Suprapubic skin (tissue), 4 donors: ENCODE data around the gene CCL5. TPM values are rescaled to one million over a fixed set of nuclear protein-coding genes. Genes with fewer than 3 reads are reported as not detected.

Experiments
- DNase-seq, 2 donors: peaks; one replicate each; pipeline ENCODE4 v3.0.0-alpha.2; 2019; ENCODE audit warnings: low spot score in 2 of 2
- H3K27ac ChIP-seq: fragments of 200-600 bp; sonication (generic); one replicate; pipeline ENCODE4 v1.5.1; 2019
- H3K27me3 ChIP-seq: fragments of 200-600 bp; sonication (generic); one replicate; pipeline ENCODE4 v1.5.1; 2019
- H3K36me3 ChIP-seq: fragments of 200-600 bp; sonication (generic); one replicate; pipeline ENCODE4 v1.5.1; 2019
- H3K4me1 ChIP-seq: fragments of 200-600 bp; sonication (generic); one replicate; pipeline ENCODE4 v1.5.1; 2019
- H3K4me3 ChIP-seq: fragments of 200-600 bp; sonication (generic); one replicate; pipeline ENCODE4 v1.5.1; 2019; ENCODE audit warnings: mild to moderate bottlenecking
- H3K9me3 ChIP-seq: fragments of 200-600 bp; sonication (generic); one replicate; pipeline ENCODE4 v1.5.1; 2019
- EP300 ChIP-seq: sonication (generic); formaldehyde crosslinking; IDR thresholded peaks from one replicate; pipeline ENCODE4 v1.6.1; 2017; ENCODE audit warnings: antibody characterized with exemption
- POLR2A ChIP-seq, 2 donors: fragments of 450-650 bp; IDR thresholded peaks; one replicate each; pipeline ENCODE4 v1.6.1; 2017; ENCODE audit warnings: antibody characterized with exemption in 2 of 2, mild to moderate bottlenecking in 2 of 2, moderate library complexity in 2 of 2
- POLR2AphosphoS5 ChIP-seq, 3 donors: sonication (generic); formaldehyde crosslinking; IDR thresholded peaks; one replicate each; pipeline ENCODE4 v1.6.1; 2017; ENCODE audit warnings: antibody characterized with exemption in 3 of 3
- WGBS: methylation state at CpG from one replicate; pipeline ENCODE4 v1.1.5; 2018; 5-methylcytosine and 5-hydroxymethylcytosine counted together
- total RNA-seq, 4 donors: library from RNA; depleted of rRNA; stranded (reverse); fragments of >200 nt; gene quantifications; one replicate each; pipeline ENCODE4 v1.1.0, GENCODE V29; 2016
- TF ChIP-seq, protein P1 (sequence below), 2 donors: fragments of 200-600 bp in 1 of 2; fragments of 450-650 bp in 1 of 2; sonication (generic) in 1 of 2; IDR thresholded peaks; one replicate each; pipeline ENCODE4 v1.5.1; 2016 to 2019; ENCODE audit warnings: antibody characterized with exemption in 2 of 2, mild to moderate bottlenecking in 1 of 2, moderate library complexity in 1 of 2

Gene CCL5
- total RNA-seq = 1 to 10 TPM in 2 of 4 donors, under 1 TPM in 1, not detected in 1; 0.79 to 2.3 (median 1.4) TPM

- H3K27ac ChIP-seq = no peak within 1 kb of the TSS
- H3K4me1 ChIP-seq = no peaks in the 10 kb centered on the region
- H3K36me3 ChIP-seq = no peaks in the 10 kb centered on the region
- H3K9me3 ChIP-seq = no peaks in the 10 kb centered on the region
- TF ChIP-seq POLR2A (IDR thresholded peaks at IDR 0.05) = peak in 1 of 2 donors; percentile 17
- TF ChIP-seq, protein P1, sequence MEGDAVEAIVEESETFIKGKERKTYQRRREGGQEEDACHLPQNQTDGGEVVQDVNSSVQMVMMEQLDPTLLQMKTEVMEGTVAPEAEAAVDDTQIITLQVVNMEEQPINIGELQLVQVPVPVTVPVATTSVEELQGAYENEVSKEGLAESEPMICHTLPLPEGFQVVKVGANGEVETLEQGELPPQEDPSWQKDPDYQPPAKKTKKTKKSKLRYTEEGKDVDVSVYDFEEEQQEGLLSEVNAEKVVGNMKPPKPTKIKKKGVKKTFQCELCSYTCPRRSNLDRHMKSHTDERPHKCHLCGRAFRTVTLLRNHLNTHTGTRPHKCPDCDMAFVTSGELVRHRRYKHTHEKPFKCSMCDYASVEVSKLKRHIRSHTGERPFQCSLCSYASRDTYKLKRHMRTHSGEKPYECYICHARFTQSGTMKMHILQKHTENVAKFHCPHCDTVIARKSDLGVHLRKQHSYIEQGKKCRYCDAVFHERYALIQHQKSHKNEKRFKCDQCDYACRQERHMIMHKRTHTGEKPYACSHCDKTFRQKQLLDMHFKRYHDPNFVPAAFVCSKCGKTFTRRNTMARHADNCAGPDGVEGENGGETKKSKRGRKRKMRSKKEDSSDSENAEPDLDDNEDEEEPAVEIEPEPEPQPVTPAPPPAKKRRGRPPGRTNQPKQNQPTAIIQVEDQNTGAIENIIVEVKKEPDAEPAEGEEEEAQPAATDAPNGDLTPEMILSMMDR (IDR thresholded peaks at IDR 0.05) = no peak
- H3K27me3 ChIP-seq = no peaks in the 10 kb centered on the region
- no peak within 1 kb of the TSS for H3K4me3 ChIP-seq
- DNase-seq = no peak
- WGBS = 64% methylated on average over 11 of the region's 11 CpGs
These were observed at the start of gene CCL5 for GRCh38 chr17:35879773-35880654. CCL5 (minus strand) TSS chr17:35880360.

DNA sequence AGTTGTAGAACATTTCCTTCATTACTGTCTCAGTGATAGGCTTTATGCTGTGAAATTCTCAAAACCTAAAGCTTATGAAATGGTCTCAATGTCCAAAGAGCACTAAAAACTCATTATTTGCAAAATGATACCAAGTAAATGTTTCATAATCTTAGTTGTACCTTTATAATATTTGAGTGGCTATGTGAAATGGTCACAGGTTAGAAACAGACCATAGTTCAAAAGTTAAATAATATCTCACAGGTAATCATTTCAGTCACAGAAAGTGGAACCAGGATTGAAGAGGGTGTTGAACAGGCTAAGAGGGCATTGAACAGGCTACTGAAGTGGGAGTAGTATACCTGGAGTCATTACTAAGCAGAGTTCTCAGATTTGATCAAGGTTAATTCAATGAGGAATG is 47.6 kb upstream of the CCL5 start:
- Histone ChIP-seq H3K4me3 (no peak overlapping the region), H3K4me1 (peaks cover 8% of the 10 kb centered on the region), H3K27ac (no peak overlapping the region), H3K9me3 (no peaks in the 10 kb centered on the region), H3K36me3 (no peaks in the 10 kb centered on the region), H3K27me3 (peaks cover 9% of the 10 kb centered on the region)
- DNase-seq = no peak
- TF ChIP-seq, protein P1 (IDR thresholded peaks at IDR 0.05) = no peak
- TF ChIP-seq POLR2A (IDR thresholded peaks at IDR 0.05) (no peak), POLR2AphosphoS5 (IDR thresholded peaks at IDR 0.05) (no peak), EP300 (no peak)

DNA sequence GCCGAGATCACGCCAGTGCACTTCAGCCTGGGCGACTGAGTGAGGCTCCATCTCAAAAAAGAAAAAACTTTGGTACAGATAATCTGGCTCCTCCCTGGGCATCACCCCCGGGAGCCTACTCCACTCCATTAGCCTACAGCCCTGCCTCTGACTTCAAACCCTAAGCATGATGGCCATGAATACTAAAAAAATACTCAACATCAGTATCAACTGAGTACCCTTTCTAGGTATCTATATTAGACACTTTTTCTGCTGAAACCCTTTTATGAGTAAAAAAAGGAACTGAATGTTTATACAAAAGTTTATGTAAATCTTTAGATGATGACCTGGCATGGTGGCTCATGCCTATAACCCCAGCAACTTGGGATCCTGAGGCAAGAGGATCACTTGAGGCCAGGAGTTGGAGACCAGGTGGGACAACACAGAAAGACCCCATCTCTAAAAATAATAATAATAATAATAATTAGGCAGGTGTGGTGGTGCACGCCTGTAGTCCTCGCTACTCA is 43.5 kb upstream of the CCL5 start:
- H3K36me3 ChIP-seq = no peaks in the 10 kb centered on the region
- no peak overlapping the region for H3K27ac ChIP-seq
- no peaks in the 10 kb centered on the region for H3K4me1 ChIP-seq
- TF ChIP-seq EP300 (no peak), POLR2A (IDR thresholded peaks at IDR 0.05) (no peak), POLR2AphosphoS5 (IDR thresholded peaks at IDR 0.05) (no peak)
- TF ChIP-seq, protein P1 (IDR thresholded peaks at IDR 0.05) = no peak
- no peak overlapping the region for H3K4me3 ChIP-seq
- H3K27me3 ChIP-seq = no peaks in the 10 kb centered on the region
- whole genome bisulfite sequencing = 92% methylated on average over 6 of the region's 6 CpGs
- DNase-seq = peak in 1 of 2 donors; percentile 20
- H3K9me3 ChIP-seq = no peaks in the 10 kb centered on the region

- Histone ChIP-seq H3K27ac (no peak overlapping the region), H3K4me1 (no peaks in the 10 kb centered on the region), H3K27me3 (no peaks in the 10 kb centered on the region), H3K4me3 (no peak overlapping the region), H3K36me3 (no peaks in the 10 kb centered on the region), H3K9me3 (no peaks in the 10 kb centered on the region)
- no peak for TF ChIP-seq POLR2A (IDR thresholded peaks at IDR 0.05)
- WGBS = 92% methylated on average over 1 of the region's 1 CpG
- peak in 1 of 2 donors; percentile 12 for DNase-seq
These were observed 40.1 kb upstream of the CCL5 start for GRCh38 chr17:35920229-35920628.

DNA sequence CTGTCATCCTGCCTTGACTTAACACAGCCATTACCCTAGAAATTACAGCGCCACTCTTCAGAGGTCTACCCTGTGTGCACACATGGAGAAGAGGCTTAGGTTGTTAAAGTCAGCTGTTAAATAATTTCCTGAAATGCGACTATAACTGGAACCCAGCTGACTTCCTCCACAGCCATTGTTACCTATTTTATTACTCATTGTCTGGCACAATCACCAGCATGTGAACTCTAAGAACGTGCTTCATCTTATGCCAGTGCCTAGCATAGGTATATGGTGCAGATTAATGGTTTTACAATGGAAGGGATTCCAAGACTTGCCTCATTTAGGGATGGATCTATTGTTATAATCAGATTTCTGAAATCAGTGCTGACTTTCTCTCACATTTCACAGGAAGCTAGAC is 38.5 kb upstream of the CCL5 start:
- TF ChIP-seq EP300 (no peak), POLR2AphosphoS5 (IDR thresholded peaks at IDR 0.05) (no peak), POLR2A (IDR thresholded peaks at IDR 0.05) (no peak)
- TF ChIP-seq, protein P1 (IDR thresholded peaks at IDR 0.05) = no peak
- WGBS = 51% methylated on average over 3 of the region's 3 CpGs

More for the DNA sequence above, 38.5 kb upstream of the CCL5 start:
- H3K36me3 ChIP-seq = no peaks in the 10 kb centered on the region
- H3K27me3 ChIP-seq = no peaks in the 10 kb centered on the region
- H3K27ac ChIP-seq = no peak overlapping the region
- no peaks in the 10 kb centered on the region for H3K4me1 ChIP-seq
- DNase-seq = no peak
- no peak overlapping the region for H3K4me3 ChIP-seq
- H3K9me3 ChIP-seq = no peaks in the 10 kb centered on the region
